ENCODE data around the gene TDP2. TPM values are rescaled to one million over a fixed set of nuclear protein-coding genes. Genes with fewer than 3 reads are reported as not detected.

Gene TDP2
- total RNA-seq, 1 experiment from 2014 or later = 33.6 TPM

DNA sequence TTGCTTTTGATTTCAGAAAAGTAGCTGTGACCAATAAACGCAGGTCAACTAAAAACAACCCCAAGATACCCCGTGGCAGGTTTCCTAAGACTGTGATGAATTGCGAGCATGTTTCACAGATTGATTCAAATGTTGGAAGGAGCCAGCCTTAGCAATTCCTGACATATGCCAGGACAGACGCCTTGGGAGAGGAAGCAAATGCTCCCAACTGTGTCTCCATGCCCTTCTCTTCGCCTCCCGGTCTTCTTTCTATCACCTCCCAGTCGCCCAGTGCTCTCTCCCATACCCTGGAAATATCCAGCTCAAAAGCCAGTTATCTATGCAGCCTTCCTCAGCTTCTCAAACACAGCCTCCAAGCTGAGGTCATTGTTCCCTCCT lies 52.7 kb downstream of the TDP2 start:
- no peak for ATAC-seq
- intact Hi-C loops (cut with micrococcal nuclease; ENCODE audit: unreplicated experiment) = no loop called here
- H3K4me3 ChIP-seq (ENCODE audit: low read depth in 2 of 2, low read length in 2 of 2) = no peak overlapping the region
- POLR2A ChIA-PET = no interaction called here
- 0 out of 2 replicates have a peak, but pooled peaks cover 2% of the 10 kb centered on the region for H3K4me1 ChIP-seq (ENCODE audit: control insufficient read depth, insufficient read depth, low read length)
- H3K27me3 ChIP-seq (ENCODE audit: control insufficient read depth, insufficient read depth, low read length) = no peaks in the 10 kb centered on the region
- TF ChIP-seq, protein P1, sequence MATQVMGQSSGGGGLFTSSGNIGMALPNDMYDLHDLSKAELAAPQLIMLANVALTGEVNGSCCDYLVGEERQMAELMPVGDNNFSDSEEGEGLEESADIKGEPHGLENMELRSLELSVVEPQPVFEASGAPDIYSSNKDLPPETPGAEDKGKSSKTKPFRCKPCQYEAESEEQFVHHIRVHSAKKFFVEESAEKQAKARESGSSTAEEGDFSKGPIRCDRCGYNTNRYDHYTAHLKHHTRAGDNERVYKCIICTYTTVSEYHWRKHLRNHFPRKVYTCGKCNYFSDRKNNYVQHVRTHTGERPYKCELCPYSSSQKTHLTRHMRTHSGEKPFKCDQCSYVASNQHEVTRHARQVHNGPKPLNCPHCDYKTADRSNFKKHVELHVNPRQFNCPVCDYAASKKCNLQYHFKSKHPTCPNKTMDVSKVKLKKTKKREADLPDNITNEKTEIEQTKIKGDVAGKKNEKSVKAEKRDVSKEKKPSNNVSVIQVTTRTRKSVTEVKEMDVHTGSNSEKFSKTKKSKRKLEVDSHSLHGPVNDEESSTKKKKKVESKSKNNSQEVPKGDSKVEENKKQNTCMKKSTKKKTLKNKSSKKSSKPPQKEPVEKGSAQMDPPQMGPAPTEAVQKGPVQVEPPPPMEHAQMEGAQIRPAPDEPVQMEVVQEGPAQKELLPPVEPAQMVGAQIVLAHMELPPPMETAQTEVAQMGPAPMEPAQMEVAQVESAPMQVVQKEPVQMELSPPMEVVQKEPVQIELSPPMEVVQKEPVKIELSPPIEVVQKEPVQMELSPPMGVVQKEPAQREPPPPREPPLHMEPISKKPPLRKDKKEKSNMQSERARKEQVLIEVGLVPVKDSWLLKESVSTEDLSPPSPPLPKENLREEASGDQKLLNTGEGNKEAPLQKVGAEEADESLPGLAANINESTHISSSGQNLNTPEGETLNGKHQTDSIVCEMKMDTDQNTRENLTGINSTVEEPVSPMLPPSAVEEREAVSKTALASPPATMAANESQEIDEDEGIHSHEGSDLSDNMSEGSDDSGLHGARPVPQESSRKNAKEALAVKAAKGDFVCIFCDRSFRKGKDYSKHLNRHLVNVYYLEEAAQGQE (IDR thresholded peaks at IDR 0.05; ENCODE audit: insufficient read depth in 1 of 2, low read depth in 2 of 2, low read length in 1 of 2) = no peak
- no peak for TF ChIP-seq SIN3A (IDR thresholded peaks at IDR 0.05; ENCODE audit: borderline replicate concordance, insufficient read depth, low read depth, low read length)
- TF ChIP-seq, protein P2, sequence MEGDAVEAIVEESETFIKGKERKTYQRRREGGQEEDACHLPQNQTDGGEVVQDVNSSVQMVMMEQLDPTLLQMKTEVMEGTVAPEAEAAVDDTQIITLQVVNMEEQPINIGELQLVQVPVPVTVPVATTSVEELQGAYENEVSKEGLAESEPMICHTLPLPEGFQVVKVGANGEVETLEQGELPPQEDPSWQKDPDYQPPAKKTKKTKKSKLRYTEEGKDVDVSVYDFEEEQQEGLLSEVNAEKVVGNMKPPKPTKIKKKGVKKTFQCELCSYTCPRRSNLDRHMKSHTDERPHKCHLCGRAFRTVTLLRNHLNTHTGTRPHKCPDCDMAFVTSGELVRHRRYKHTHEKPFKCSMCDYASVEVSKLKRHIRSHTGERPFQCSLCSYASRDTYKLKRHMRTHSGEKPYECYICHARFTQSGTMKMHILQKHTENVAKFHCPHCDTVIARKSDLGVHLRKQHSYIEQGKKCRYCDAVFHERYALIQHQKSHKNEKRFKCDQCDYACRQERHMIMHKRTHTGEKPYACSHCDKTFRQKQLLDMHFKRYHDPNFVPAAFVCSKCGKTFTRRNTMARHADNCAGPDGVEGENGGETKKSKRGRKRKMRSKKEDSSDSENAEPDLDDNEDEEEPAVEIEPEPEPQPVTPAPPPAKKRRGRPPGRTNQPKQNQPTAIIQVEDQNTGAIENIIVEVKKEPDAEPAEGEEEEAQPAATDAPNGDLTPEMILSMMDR (IDR thresholded peaks at IDR 0.05) = no peak
- no peak for TF ChIP-seq TCF7L2 (IDR thresholded peaks at IDR 0.05; ENCODE audit: low read depth, low read length)
- TF ChIP-seq POLR2AphosphoS5 (IDR thresholded peaks at IDR 0.05; ENCODE audit: low read depth, low read length) = no peak
- no TSS peak for BruUV-seq (replicated peaks)
- in situ Hi-C loops (cut with HindIII; ENCODE audit: low pct_unique_long_range_greater_than_20kb, low sequenced_read_pairs) = no loop called here
- DNase-seq (ENCODE audit: low read depth, low spot score) = no peak
- H3K36me3 ChIP-seq (ENCODE audit: control insufficient read depth, insufficient read depth, low read length) = no peaks in the 10 kb centered on the region
- no peaks in the 10 kb centered on the region for H3K9me3 ChIP-seq (ENCODE audit: control insufficient read depth, insufficient read depth, low read depth, low read length)
- CTCF ChIA-PET = no interaction called here
- H3K27ac ChIP-seq (ENCODE audit: low read length) = no peak overlapping the region

GRCh38 chr6:24613361-24614042 lies 53.2 kb downstream of the TDP2 start:
- H3K36me3 ChIP-seq (ENCODE audit: control insufficient read depth, insufficient read depth, low read length) = no peaks in the 10 kb centered on the region
- H3K27me3 ChIP-seq (ENCODE audit: control insufficient read depth, insufficient read depth, low read length) = no peaks in the 10 kb centered on the region
- in situ Hi-C loops (cut with HindIII; ENCODE audit: low pct_unique_long_range_greater_than_20kb, low sequenced_read_pairs) = no loop called here
- POLR2A ChIA-PET = no interaction called here
- no peak overlapping the region for H3K4me3 ChIP-seq (ENCODE audit: low read depth in 2 of 2, low read length in 2 of 2)
- ATAC-seq = no peak
- H3K4me1 ChIP-seq (ENCODE audit: control insufficient read depth, insufficient read depth, low read length) = 0 out of 2 replicates have a peak, but pooled peaks cover 2% of the 10 kb centered on the region
- H3K9me3 ChIP-seq (ENCODE audit: control insufficient read depth, insufficient read depth, low read depth, low read length) = no peaks in the 10 kb centered on the region
- intact Hi-C loops (cut with micrococcal nuclease; ENCODE audit: unreplicated experiment) = no loop called here
- TF ChIP-seq, protein P1 (IDR thresholded peaks at IDR 0.05; ENCODE audit: insufficient read depth in 1 of 2, low read depth in 2 of 2, low read length in 1 of 2) = no peak
- TF ChIP-seq SIN3A (IDR thresholded peaks at IDR 0.05; ENCODE audit: borderline replicate concordance, insufficient read depth, low read depth, low read length) (no peak), TCF7L2 (IDR thresholded peaks at IDR 0.05; ENCODE audit: low read depth, low read length) (no peak), POLR2AphosphoS5 (IDR thresholded peaks at IDR 0.05; ENCODE audit: low read depth, low read length) (no peak)
- TF ChIP-seq, protein P2 (IDR thresholded peaks at IDR 0.05) = no peak
- H3K27ac ChIP-seq (ENCODE audit: low read length) = no peak overlapping the region
- no peak for DNase-seq (ENCODE audit: low read depth, low spot score)
- CTCF ChIA-PET = no interaction called here
- no TSS peak for BruUV-seq (replicated peaks)
